ENCODE measurements around the gene SLC43A1.
A peak's percentile ranks its signal among the peaks of the same experiment; 100 is the strongest.
"Not testable (repeated sequence)": the region's sequence is repeated elsewhere in the genome, so short reads cannot be mapped to it uniquely, and the experiment has no call there.

Gene SLC43A1

DNA sequence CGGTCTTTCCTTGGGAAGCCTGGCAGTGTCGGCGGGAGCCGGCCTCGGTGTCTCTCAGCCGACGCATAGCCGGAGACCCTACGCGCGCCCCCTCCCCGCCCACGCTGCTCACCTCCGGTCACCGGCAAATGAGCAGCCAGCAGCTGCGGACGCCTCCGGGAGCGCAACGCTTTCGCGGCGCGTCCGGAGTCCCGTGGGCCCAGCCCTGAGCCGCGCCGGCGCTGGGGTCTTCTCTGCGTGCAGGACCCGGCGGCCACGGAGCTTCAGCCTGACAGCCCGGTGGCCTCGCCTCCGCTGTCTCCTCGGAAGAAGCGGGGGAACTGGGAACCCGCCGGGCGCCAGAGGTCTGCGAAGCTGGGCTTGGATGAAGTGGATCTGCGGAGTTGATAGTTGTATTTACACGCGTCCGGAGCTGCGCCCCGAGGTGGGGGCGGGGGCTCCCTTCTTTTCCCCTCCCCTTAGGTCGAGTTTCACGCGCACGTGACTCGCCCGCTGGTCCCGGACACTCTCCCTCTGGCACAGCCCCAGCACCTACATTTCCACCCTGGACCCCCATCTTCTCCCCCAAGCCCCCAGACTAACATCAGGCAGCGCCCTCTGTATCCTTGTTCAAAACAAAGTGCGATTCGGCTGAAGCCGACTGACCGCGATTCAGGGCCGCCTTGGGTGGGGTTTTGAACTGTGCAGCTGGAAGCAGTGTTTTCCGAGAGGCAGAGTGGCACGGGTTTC, at the start of gene SLC43A1:
SLC43A1 (minus strand) TSS at position 371 of the 729 bp plus-strand sequence. CDS start 1,591 bp downstream, outside the sequence.
- DNase-seq (ENCODE audit: low read depth), result no peak

DNA sequence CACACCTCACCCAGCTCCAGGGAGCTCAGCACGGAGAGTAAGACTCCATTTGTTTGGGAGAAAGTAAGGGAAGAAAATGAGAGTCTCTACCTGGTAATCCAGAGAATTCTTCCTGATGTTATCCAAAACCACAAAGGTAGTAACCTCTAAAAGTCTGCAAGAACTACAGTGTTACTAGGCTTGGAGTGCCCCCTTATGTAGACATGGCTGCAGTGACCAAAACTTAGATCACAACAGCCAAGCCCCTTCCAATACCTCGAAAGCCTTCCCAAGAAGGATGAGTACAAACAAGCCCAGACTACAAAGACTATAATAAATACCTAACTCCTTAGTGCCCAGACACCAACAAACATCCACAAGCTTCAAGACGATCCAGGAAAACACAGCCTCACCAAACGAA, 47.1 kb upstream of the SLC43A1 start:
- DNase-seq (ENCODE audit: low read depth), result no peak

DNA sequence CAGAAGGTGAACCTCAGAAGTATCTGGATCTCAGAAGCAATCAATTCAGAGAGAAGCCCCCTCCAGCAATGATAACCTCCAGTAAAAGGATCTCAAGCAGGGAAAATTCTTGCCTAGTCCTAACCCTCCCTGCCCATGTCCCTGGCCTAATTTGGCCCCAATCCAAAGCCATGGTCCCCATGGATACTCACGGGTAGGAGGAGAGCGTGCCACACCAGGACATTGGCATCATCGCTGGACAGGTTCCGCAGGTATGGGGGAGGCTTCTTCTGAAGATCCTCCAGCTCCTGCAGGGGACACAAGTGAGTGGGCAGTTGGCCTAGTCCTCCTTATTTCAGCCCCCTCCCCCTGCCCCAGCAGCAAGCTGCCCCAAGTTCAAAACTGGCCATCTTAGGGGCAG, 44.6 kb upstream of the SLC43A1 start:
- no peak for DNase-seq (ENCODE audit: low read depth)

DNA sequence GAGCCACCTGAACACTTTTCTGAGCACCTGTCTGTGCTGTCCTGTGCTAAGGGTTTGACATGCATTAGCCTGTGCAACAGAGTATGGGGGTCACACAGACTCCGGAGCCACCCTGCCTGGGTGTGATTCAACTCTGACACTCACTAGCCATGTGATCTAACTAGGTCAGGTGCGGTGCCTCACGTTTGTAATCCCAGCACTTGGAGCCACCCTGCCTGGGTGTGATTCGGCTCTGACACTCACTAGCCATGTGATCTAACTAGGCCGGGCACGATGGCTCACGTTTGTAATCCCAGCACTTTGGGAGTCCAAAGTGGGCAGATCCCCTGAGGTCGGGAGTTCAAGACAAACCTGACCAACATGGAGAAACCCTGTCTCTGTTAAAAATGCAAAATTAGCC, 40.5 kb upstream of the SLC43A1 start:
- DNase-seq (ENCODE audit: low read depth), result no peak

DNA sequence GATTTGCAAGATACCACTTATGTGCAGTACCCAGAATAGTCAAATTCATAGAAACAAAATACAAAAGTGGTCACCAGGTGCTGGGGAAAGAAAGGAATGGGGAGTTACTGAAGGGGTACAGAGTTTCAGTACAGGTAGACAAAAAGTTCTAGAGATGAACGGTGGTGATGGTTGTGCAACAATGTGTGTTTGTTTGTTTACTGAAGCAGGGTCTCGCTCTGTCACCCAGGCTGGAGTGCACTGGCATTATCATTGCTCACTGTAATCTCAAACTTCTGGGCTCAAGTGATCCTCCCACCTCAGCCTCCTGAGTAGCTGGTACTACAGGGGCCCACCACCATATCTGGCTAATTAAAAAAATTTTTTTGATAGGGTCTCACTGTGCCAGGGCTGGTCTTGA, 39.9 kb upstream of the SLC43A1 start:
- no peak for DNase-seq (ENCODE audit: low read depth)

DNA sequence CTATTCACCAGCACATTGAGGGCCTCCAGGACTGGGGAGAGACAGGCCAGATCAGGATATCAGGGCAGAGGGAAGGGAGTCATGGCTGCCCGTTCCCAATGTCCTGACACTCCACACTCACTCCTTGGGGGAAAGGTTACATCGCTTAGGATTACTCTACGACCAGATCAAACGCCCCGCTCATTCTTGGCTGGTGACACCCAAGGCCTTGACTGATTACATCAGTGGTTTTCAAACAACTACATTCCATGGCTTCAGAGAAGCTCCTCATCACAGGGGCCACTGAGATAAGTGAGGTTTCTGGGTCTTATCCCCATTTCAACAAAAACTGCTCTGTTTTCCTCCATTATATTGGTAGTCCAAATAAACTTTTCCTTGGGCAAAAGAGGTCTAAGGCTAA, 37.0 kb upstream of the SLC43A1 start:
- no peak for DNase-seq (ENCODE audit: low read depth)

DNA sequence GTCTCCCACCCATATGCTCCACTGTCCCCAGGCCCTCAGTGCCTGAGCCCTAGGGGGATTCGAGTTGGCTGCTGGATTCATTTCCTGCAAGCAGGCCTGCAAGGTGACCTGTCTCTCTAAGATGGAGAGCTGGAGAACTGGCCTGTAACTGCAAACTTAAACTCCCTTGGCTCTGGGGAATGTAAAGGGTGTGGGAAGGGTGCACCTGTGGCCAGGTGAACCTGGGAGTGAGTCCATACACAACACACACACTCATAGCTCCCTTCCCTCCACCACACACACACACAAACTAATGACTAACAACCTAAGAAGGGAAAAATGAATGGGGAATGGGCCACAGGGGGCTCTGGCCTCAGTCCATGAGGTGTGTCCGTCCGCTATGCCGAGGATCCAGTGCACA, 36.4 kb upstream of the SLC43A1 start:
- no peak for DNase-seq (ENCODE audit: low read depth)

DNA sequence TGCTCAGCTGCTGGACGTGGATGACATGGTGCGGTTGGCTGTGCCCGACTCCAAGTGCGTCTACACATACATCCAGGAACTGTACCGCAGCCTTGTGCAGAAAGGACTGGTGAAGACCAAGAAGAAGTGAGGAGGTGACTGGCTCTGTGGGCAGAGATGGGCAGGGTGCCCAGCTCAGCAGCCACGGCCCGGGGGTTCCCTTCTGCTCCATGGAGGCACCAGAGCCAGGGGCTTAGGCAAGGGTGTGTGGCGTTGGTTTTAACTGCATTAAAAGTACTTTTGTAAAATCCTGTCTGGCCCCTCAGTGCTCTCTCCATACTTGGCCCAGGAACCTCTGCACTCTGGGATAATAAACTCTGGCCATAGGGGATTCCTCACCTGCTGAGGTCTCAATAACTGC, 34.5 kb upstream of the SLC43A1 start:
- DNase-seq (ENCODE audit: low read depth), result no peak

DNA sequence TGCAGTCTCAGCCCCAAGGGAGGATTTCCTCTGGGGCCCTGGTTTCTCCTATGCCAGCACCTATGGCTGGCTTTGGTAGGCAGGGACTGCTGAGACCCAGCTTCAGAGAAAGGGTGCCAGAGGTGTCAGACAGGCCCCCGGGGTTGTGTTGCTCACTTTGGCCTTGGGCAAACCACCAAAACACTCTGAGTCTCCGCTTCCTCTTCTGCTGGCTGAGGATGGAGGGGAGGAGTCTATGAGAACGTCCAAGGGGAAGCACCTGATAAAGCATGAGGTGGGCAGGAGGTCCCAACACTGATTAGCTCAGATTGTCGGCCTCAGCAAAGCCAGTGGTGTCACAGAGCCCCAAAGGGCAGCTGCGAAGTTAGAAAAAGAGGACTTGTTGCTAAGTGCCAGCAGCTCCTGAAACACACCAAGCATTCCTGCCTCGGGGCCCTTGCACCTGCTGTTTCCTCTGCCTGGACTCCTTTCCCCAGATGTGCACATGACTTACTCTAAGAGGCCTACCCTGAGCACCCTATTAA, 32.4 kb upstream of the SLC43A1 start:
- no peak for DNase-seq (ENCODE audit: low read depth)

DNA sequence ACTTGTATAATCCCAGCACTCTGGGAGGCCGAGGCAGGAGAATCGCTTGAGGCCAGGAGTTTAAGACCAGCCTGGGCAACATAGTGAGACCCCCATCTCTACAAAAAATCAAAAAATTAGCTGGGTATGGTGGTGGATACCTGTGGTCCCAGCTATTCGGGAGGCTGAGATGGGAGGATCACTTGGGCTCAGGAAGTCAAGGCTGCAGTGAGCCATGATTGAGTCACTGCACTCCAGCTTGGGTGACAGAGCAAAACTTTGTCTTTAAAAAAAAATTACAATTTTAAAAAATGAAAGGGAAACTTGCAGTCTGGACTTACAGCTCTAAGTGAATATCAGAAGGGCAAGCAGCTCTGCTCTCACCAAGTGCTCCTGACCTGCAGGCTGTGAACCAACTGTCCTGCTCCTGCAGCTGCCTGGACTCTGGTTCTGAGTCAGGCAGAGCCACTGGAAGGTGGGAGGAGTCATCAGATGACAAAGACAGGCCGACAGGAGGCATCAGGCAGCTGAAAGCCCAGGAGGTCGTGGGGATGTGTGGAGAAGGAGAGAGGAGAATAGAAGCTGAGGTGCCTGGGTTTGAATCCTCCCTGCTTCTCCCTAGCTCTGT, 31.5 kb upstream of the SLC43A1 start:
- no peak for DNase-seq (ENCODE audit: low read depth)

DNA sequence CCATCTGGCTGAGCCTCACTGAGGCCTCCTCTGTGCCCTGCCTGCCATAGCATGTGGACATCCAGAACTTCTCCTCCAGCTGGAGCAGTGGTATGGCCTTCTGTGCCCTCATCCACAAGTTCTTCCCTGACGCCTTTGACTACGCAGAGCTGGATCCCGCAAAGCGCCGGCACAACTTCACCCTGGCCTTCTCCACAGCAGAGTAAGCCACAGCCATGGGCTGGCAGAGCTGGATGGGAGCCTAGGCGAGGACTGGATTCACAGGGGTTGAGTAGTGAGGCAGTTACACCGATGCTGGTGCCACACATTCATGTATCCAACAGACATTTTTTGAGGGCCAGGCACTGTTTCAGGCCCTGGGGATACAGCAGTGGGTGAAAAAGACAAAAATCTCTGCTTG, 30.9 kb upstream of the SLC43A1 start:
- no peak for DNase-seq (ENCODE audit: low read depth)

DNA sequence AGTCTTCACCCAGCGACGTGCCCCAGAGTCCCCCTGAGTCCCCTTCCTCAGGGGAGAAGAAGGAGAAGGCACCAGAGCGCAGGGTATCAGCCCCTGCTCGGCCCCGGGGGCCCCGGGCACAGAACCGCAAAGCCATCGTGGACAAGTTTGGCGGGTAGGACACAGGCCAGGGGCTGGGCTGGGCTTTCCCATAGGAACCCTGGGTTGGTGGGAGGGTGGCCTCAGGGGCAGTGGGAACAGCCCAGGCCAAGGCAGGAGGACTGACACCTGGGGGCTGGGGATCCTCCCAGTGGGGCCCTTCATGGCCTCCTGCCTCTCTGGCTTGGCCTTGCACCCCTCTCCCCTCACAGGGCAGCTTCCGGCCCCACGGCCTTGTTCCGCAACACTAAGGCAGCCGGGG, 30.4 kb upstream of the SLC43A1 start:
- no peak for DNase-seq (ENCODE audit: low read depth)

DNA sequence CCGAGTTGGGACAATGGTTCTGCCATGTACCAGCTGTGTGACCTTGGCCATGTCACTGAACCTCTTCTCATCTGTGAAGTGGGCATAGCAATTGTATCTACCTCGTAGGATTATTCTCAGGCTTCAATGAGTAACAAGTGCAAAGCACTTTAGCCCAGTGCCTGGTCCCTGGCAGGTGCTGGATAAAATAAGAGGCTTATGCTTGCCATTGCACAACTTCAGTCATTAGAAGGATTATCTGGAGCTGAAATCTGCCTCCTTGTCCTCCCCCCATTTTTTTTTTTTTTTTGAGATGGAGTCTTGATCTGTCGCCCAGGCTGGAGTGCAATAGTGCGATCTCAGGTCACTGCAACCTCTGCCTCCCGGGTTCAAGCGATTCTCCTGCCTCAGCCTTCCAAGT, 29.1 kb upstream of the SLC43A1 start:
- DNase-seq (ENCODE audit: low read depth), result no peak

DNA sequence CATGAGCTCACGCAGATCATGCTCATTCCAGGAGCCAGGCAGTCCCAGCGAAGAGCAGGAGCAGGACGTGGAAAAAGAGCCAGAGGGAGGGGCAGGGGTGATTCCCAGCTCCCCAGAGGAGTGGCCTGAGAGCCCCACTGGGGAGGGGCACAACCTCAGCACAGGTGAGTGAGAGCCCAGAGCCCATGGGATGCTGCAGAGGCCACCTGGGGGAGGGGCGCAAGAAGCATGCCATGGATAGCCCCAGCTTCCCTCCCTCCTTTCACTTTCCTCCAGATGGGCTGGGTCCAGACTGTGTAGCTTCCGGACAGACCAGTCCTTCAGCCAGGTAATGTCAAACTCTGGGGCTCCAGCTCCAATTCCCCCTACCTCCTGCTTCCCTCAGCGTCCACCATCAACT, 28.1 kb upstream of the SLC43A1 start:
- DNase-seq (ENCODE audit: low read depth), result no peak

DNA sequence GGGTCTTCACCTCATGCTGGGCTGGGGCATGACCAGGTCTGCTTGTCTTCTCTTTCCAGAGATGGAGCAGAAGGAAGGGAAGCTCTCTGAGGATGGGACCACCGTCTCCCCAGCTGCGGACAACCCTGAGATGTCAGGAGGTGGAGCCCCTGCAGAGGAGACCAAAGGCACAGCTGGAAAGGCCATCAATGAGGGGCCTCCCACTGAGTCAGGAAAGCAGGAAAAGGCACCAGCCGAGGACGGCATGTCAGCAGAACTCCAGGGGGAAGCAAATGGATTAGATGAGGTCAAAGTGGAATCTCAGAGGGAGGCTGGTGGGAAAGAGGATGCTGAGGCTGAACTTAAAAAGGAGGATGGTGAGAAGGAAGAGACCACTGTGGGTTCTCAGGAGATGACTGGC, 27.1 kb upstream of the SLC43A1 start:
- no peak for DNase-seq (ENCODE audit: low read depth)

DNA sequence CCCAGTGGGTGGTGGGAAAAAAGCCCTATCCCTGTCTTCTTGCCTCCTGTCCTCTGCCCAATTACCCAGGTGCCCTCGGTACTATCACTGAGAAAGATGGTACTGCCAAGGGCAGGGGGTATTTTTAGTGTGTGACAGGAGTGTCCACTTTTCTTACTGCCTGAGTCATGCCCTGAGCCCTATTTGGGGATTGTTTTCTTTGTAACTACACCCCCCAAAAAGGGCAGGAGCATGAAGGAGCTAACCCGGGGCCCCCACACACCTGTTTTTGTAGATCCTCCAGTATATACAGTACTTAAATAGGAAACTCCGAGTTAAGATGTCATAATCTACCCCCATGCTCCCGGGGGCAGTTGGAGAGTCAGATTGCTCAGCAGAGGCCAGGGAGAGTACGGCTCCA, 25.7 kb upstream of the SLC43A1 start:
- DNase-seq (ENCODE audit: low read depth), result no peak

DNA sequence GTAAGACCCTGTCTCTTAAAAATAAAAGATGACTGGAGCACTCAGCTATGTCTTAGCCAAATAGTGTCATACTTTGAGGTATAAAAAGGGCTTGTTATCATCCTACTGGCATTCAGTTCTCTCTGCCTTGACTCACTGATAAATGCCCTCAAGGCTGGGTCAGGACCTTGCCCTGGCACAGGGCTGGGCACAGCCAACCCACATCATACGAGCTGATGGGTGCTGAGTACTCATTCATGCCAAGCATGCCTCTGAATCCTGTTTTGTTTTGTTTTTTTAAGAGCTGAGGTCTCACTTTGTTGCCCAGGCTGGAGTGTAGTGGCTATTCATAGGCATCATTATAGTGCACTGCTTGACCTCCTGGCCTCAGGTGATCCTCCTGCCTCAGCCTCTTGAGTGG, 23.8 kb upstream of the SLC43A1 start:
- DNase-seq (ENCODE audit: low read depth), result no peak

DNA sequence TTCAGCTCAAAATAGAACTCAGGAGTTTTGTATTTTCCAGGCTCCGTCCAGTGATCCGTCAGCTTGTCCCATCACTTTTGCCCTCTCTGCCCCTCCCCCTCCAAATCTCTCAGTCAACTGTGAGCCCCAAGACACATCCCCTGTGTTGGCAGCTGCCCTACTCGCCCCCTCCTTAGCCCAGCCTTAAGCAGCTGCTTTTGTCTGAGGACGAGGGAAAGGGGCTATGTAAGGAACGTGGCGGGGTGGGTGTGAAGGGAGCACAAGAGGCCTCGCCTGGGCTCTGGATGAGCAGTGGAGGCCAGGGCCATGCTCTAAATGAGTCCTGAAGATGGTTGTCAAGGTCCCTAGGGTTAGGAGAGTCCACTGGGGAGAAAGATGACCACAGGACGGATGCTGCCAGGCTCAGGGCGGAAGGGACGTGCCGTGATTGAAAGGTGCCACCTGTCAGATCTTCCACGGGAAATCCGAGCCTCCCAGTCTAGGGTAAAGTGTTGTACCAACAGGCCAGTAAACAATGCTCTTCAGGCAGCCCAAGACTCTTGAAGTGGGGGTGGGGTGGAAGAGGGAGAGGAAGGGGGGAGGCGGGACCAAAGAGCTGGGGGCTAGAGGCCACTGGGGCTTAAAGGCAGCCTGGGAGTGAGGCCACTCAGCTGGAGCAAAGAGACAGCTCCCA, 21.6 kb upstream of the SLC43A1 start, which contains the start of gene SMTNL1:
SMTNL1 (plus strand) TSS at position 649 of the 673 bp plus-strand sequence. CDS start 5,048 bp downstream, outside the sequence.
- no peak for DNase-seq (ENCODE audit: low read depth)

DNA sequence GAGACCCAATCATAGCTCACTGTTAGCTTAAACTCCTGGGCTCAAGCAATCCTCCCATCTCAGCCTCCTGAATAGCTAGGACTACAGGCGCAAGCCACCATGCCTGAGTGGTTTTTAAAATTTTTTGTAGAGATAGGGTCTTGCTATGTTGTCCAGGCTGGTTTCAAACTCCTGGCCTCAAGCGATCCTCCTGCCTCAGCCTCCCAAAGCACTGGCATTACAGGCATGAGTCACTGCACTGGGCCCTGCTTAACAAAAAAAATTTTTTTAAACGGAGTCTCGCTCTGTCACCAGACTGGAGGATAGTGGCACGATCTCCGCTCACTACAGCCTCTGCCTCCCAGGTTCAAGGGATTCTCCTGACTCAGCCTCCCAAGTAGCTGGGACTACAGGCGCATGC, 18.9 kb upstream of the SLC43A1 start:
- not testable (repeated sequence) for DNase-seq (ENCODE audit: low read depth)

DNA sequence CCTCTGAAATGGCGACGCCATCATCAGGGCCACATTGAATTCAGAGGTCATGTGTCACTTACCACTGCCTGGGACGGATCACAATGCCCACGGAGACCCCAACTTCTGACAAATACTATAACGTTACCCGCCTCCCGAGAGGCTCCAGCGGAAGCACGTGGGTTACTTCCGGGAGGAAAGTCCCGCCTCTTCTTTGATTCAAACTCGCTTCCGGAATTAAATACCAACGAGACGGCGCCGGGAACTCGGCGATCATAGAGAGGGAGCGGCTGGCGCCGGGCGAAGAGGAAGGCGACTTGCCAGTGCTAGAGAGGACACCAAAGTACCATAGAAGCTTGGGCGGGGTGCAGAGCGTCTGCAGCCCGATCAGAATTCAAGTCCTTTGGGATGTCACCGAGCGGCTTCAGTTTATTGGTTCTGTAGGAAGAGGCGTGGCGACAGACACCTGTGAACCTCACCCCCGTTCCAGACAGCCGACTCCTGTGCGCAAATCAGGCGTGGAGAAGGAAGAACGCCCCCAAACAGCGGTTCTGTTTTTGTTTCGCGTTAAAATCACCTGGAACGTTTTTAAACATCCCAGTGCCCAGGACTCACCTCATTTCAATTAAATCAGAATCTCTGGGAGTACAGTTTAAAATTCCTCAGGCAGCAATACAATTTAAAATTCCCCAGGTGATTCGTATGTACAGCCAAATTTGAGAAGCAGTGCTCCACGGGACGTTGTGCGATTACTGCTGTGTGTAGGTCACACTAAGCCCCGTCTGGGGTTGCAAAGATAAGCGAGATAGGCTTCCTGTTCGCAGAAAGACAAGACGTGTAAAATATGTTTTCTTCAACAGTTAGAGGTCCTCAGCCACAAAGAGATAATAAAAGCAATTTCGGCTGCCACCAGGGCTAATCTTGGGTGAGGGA, 15.3 kb upstream of the SLC43A1 start, which contains the start of gene TIMM10:
TIMM10 (minus strand) TSS at position 159 of the 912 bp plus-strand sequence. CDS start 565 bp downstream, outside the sequence.
- DNase-seq (ENCODE audit: low read depth), result peak; percentile 90

DNA sequence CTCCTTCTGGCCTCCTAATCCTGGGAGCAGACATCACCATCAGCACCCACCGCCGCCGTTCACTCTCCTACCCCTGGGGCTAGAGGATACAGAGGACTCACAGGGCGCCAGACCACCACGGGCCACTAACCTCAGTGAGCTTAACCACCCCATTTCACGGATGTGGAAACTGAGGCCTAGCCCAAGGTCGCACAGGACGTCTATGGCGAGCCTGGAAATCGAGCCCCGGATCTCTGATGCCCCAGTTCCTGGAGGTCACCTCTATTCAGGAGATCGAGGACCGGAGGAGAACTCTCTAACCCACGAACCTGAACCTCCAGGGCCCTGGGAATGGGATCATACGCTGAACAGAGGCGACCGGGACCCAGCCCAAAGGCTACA, 14.7 kb upstream of the SLC43A1 start:
- DNase-seq (ENCODE audit: low read depth), result no peak

DNA sequence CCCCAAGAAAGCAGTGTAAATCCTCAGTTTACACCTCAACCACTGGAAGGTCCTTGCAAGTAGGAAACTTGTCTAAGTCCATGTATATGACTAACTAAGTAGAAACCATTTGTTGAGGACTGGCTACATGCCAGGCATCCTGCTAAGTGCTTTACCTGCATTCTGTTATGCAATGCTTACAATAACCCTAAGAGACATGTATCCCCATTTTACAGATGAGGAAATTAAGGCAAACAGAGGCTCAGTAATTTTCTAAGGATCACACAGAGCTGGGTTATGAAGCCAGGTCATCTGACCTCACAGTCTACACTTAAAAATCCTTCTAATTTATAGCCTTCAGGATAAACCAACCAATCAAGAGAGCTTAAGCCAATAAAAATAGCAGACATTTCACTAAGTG, 13.5 kb upstream of the SLC43A1 start:
- no peak for DNase-seq (ENCODE audit: low read depth)

All from stimulated activated CD8-positive, alpha-beta memory T cell treated with anti-CD3 and anti-CD28 coated beads, Interleukin-12 subunit alpha, Interleukin-12 subunit beta, amount 100 ng/mL, for 1 hour (primary cell).